ENCODE data around the gene CRNKL1.

The CRNKL1 gene

GRCh38 chr20:19991854-19992253 lies 60.4 kb downstream of the CRNKL1 start:
- no peaks in the 10 kb centered on the region for H3K4me1 Mint-ChIP-seq (ENCODE audit: low read depth)
- no peaks in the 10 kb centered on the region for H3K36me3 Mint-ChIP-seq (ENCODE audit: low read depth)
- no peak overlapping the region for H3K4me3 Mint-ChIP-seq
- H3K9me3 Mint-ChIP-seq = no peaks in the 10 kb centered on the region
- DNase-seq = no peak
- no peak overlapping the region for H3K27ac Mint-ChIP-seq
- H3K27me3 Mint-ChIP-seq = peaks cover 18% of the 10 kb centered on the region

- Mint-ChIP-seq H3K4me3 (no peak overlapping the region), H3K36me3 (ENCODE audit: low read depth) (no peaks in the 10 kb centered on the region), H3K9me3 (no peaks in the 10 kb centered on the region), H3K27ac (no peak overlapping the region), H3K27me3 (peaks cover 14% of the 10 kb centered on the region), H3K4me1 (ENCODE audit: low read depth) (no peaks in the 10 kb centered on the region)
- DNase-seq = no peak
Measured at GRCh38 chr20:19991308-19991707, 61.0 kb downstream of the CRNKL1 start.

DNA sequence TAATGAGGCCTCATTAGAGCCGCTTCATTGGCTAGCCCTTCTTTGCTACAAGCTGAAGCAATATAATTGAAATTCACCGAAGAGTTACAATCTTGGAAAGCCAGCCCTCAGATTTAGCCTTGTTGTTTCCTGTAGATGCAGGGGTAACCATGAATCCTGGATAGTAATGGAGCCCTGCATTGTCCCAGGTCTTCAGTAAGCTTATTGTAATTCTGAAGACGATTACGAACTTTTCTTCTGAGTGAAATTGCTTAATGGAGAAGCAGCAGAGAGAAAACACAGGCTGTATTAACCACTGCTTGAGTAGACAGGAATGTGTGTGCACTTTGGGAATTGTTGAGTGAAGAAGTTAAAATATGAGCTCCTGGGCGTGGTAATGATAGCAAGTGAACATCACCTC lies 61.4 kb downstream of the CRNKL1 start:
- no peak overlapping the region for H3K4me3 Mint-ChIP-seq

DNA sequence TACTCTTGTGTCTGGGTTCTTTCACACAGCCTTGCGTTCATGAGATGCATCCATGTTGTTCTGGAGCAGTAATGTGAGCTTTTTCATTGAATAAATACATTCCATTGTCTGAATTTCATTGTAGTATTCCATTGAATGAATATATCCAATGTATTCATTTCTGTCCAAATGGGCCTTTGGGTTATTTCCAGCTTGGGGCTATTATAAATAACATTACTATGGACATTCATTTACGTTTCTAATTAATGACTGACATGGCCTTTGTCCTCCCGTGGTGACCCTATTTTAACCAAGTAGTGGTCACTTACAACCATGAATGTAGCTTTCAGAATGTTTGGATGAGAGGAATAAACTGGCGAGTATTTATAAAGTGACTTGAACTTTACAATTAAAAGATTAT lies 65.2 kb downstream of the CRNKL1 start:
- Mint-ChIP-seq H3K9me3 (no peaks in the 10 kb centered on the region), H3K36me3 (ENCODE audit: low read depth) (no peaks in the 10 kb centered on the region), H3K4me3 (no peak overlapping the region), H3K27me3 (peaks cover 12% of the 10 kb centered on the region), H3K4me1 (ENCODE audit: low read depth) (no peaks in the 10 kb centered on the region), H3K27ac (no peak overlapping the region)
- DNase-seq = no peak

More for the DNA sequence above, 61.4 kb downstream of the CRNKL1 start:
- no peaks in the 10 kb centered on the region for H3K36me3 Mint-ChIP-seq (ENCODE audit: low read depth)
- DNase-seq = no peak
- no peak overlapping the region for H3K27ac Mint-ChIP-seq
- H3K9me3 Mint-ChIP-seq = no peaks in the 10 kb centered on the region
- H3K4me1 Mint-ChIP-seq (ENCODE audit: low read depth) = no peaks in the 10 kb centered on the region
- H3K27me3 Mint-ChIP-seq = peaks cover 12% of the 10 kb centered on the region

DNA sequence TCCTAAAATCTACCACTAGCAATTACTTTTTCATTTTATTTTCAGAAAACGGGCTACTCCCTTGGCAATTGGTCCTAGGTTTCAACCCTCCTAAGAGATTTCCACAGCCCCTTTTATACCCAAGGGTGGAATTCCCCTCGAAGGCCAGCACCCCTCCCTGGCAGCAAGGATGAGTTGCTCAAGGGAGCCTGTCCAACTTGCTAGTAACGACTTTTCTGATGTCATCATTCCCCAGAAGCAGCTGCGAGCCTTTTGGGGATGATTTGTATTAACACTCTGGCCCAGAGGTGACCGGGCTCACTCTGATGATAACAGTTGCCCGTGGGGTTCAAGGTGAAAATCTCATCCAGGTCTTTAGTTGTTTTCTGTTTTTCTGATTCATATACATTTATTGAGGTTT lies 65.8 kb downstream of the CRNKL1 start:
- H3K9me3 Mint-ChIP-seq = no peaks in the 10 kb centered on the region
- H3K27ac Mint-ChIP-seq = no peak overlapping the region
- H3K4me1 Mint-ChIP-seq (ENCODE audit: low read depth) = no peaks in the 10 kb centered on the region
- DNase-seq = no peak
- H3K27me3 Mint-ChIP-seq = peaks cover 12% of the 10 kb centered on the region
- no peak overlapping the region for H3K4me3 Mint-ChIP-seq
- H3K36me3 Mint-ChIP-seq (ENCODE audit: low read depth) = no peaks in the 10 kb centered on the region

Measured in activated T-cell treated with anti-CD3 and anti-CD28 coated beads, Interleukin-2, amount 50 U/mL, for 24 hours (primary cell).